Lower leg skin (tissue), 3 donors: ENCODE results near the gene GSTM4.

Source experiments
- POLR2A ChIP-seq, 2 donors: fragments of 450-650 bp; IDR thresholded peaks; one replicate each; pipeline ENCODE4 v1.6.1; 2016 to 2017; ENCODE audit warnings: antibody characterized with exemption in 2 of 2, mild to moderate bottlenecking in 1 of 2, moderate library complexity in 1 of 2
- TF ChIP-seq, protein P1 (sequence below), 3 donors: fragments of 450-650 bp; IDR thresholded peaks; one replicate each; pipeline ENCODE4 v1.5.1; 2016; ENCODE audit warnings: antibody characterized with exemption in 3 of 3, mild to moderate bottlenecking in 3 of 3, moderate library complexity in 2 of 3

GRCh38 chr1:109704173-109704572 is 48.3 kb downstream of the GSTM4 start:
- TF ChIP-seq, protein P1, sequence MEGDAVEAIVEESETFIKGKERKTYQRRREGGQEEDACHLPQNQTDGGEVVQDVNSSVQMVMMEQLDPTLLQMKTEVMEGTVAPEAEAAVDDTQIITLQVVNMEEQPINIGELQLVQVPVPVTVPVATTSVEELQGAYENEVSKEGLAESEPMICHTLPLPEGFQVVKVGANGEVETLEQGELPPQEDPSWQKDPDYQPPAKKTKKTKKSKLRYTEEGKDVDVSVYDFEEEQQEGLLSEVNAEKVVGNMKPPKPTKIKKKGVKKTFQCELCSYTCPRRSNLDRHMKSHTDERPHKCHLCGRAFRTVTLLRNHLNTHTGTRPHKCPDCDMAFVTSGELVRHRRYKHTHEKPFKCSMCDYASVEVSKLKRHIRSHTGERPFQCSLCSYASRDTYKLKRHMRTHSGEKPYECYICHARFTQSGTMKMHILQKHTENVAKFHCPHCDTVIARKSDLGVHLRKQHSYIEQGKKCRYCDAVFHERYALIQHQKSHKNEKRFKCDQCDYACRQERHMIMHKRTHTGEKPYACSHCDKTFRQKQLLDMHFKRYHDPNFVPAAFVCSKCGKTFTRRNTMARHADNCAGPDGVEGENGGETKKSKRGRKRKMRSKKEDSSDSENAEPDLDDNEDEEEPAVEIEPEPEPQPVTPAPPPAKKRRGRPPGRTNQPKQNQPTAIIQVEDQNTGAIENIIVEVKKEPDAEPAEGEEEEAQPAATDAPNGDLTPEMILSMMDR (IDR thresholded peaks at IDR 0.05), result no peak
- TF ChIP-seq POLR2A (IDR thresholded peaks at IDR 0.05), result no peak
